ENCODE results near the gene ZNF618. TPM values are rescaled to one million over a fixed set of nuclear protein-coding genes. Genes with fewer than 3 reads are reported as not detected.

The ZNF618 gene
- polyA plus RNA-seq, 3 donors = 0.53 to 1.9 (median 0.78) TPM

DNA sequence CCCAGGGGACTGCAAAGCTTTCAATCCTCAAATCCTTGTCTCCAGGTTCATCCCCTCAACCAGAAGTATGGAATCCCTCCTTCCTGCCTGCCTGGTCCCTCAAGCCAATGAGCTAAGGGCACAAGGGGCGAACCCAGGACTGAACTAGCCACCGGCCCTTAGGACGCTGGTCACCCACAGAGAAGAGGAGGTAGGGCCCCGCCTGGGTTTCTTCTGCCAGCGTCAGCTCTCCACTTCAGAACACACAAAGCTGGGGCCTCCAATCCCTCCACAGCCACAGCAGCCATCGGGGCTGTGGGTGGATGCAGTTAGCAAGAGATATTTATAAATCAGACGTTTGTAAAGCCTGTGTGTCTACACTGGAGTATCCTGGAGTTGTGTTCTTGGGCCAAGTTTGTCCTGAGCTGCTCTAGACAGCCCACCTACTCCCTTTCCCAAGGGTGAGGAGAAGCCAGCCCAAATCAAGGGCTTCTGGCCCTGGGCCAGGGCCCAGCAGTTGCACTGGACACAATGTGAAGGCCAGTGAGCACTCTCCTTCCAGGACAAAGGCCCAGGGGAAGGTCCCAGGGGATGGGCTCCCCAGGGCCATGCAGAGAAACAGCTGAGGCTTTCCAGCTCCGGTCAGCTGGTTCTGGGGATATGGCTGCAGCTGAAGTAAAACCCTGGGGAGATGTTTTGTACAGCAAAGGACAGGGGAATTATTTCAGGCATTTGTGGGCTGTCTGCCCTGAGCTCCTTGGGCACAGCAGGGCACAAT lies 183.1 kb downstream of the ZNF618 start:
- H3K9ac ChIP-seq (ENCODE audit: insufficient read depth, low read length, poor library complexity, severe bottlenecking) = no peak overlapping the region
- no peaks in the 10 kb centered on the region for H4K20me1 ChIP-seq (ENCODE audit: insufficient read depth, low read length)
- Mint-ChIP-seq H3K27me3 (ENCODE audit: low read depth in 3 of 3) (peaks cover 3 to 10% (median 5%) of the 10 kb centered on the region in 3 donors), H3K4me3 (no peak overlapping the region), H3K9me3 (no peaks in the 10 kb centered on the region), H3K4me1 (peaks cover 3% of the 10 kb centered on the region), H3K27ac (no peak overlapping the region), H3K36me3 (no peaks in the 10 kb centered on the region)
- no peaks in the 10 kb centered on the region for H3K36me3 ChIP-seq (replicated peaks in 1 of 2; ENCODE audit: control insufficient read depth in 1 of 2, insufficient read depth in 2 of 2, low read length in 2 of 2)
- H3K4me1 ChIP-seq (ENCODE audit: control insufficient read depth in 1 of 2, insufficient read depth in 2 of 2, low read length in 2 of 2) = no peaks in the 10 kb centered on the region
- no peaks in the 10 kb centered on the region for H3K9me3 ChIP-seq (replicated peaks in 1 of 2; ENCODE audit: control insufficient read depth in 1 of 2, insufficient read depth in 1 of 2, low read length in 2 of 2)
- no peak overlapping the region for H2AFZ ChIP-seq (ENCODE audit: insufficient read depth, low read depth, low read length, poor library complexity, severe bottlenecking)
- no peaks in the 10 kb centered on the region for H3K79me2 ChIP-seq (ENCODE audit: insufficient read depth, low read length)
- intact Hi-C loops (cut with micrococcal nuclease) = no loop called here
- H3K4me3 ChIP-seq (replicated peaks in 1 of 3; ENCODE audit: low read depth in 2 of 3, low read length in 3 of 3) = no peak overlapping the region
- no peak for DNase-seq
- H3K4me2 ChIP-seq (replicated peaks; ENCODE audit: extremely low read depth, low read length, poor library complexity, severe bottlenecking) = no peak overlapping the region
- 100% methylated on average over 4 of the region's 8 CpGs for WGBS (ENCODE audit: insufficient coverage)
- no peak overlapping the region for H3K27ac ChIP-seq (ENCODE audit: low read depth in 1 of 2, low read length in 2 of 2)
- H3K27me3 ChIP-seq (ENCODE audit: control insufficient read depth in 2 of 2, insufficient read depth in 2 of 2, low read length in 2 of 2) = peaks cover 0 to 3% of the 10 kb centered on the region in 2 donors
- TF ChIP-seq, protein P1, sequence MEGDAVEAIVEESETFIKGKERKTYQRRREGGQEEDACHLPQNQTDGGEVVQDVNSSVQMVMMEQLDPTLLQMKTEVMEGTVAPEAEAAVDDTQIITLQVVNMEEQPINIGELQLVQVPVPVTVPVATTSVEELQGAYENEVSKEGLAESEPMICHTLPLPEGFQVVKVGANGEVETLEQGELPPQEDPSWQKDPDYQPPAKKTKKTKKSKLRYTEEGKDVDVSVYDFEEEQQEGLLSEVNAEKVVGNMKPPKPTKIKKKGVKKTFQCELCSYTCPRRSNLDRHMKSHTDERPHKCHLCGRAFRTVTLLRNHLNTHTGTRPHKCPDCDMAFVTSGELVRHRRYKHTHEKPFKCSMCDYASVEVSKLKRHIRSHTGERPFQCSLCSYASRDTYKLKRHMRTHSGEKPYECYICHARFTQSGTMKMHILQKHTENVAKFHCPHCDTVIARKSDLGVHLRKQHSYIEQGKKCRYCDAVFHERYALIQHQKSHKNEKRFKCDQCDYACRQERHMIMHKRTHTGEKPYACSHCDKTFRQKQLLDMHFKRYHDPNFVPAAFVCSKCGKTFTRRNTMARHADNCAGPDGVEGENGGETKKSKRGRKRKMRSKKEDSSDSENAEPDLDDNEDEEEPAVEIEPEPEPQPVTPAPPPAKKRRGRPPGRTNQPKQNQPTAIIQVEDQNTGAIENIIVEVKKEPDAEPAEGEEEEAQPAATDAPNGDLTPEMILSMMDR (IDR thresholded peaks at IDR 0.05) = no peak

DNA sequence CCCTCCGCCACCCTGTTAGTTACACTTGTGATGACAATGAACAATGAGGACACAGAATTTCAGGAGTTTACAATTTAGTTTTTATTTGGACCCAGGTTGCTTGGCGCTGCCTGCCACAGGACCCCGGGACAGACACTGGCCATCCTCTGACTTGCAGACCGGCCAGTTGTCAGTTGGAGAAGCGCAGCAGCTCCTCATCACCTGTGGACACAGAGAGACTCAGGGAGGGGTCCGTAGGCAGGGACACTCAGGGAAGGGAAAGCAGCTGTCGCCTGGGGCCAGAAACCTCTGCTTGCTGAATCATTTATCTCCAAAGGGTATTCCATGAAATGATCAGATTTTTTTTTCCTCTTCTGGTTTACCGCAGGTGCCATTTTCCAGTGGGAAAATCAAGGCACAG lies 184.0 kb downstream of the ZNF618 start:
- Mint-ChIP-seq H3K27me3 (ENCODE audit: low read depth in 3 of 3) (peaks cover 3 to 17% (median 5%) of the 10 kb centered on the region in 3 donors), H3K4me3 (no peak overlapping the region), H3K4me1 (peaks cover 3% of the 10 kb centered on the region), H3K9me3 (no peaks in the 10 kb centered on the region), H3K36me3 (no peaks in the 10 kb centered on the region), H3K27ac (no peak overlapping the region)
- H3K4me1 ChIP-seq (ENCODE audit: control insufficient read depth in 1 of 2, insufficient read depth in 2 of 2, low read length in 2 of 2) = no peaks in the 10 kb centered on the region
- H3K36me3 ChIP-seq (replicated peaks in 1 of 2; ENCODE audit: control insufficient read depth in 1 of 2, insufficient read depth in 2 of 2, low read length in 2 of 2) = no peaks in the 10 kb centered on the region
- no peak overlapping the region for H3K4me2 ChIP-seq (replicated peaks; ENCODE audit: extremely low read depth, low read length, poor library complexity, severe bottlenecking)
- WGBS (ENCODE audit: insufficient coverage) = 99% methylated on average over 7 of the region's 8 CpGs
- intact Hi-C loops (cut with micrococcal nuclease) = no loop called here
- no peak for DNase-seq
- no peak overlapping the region for H3K27ac ChIP-seq (ENCODE audit: low read depth in 1 of 2, low read length in 2 of 2)
- no peaks in the 10 kb centered on the region for H4K20me1 ChIP-seq (ENCODE audit: insufficient read depth, low read length)
- H3K79me2 ChIP-seq (ENCODE audit: insufficient read depth, low read length) = no peaks in the 10 kb centered on the region
- H3K27me3 ChIP-seq (ENCODE audit: control insufficient read depth in 2 of 2, insufficient read depth in 2 of 2, low read length in 2 of 2) = peaks cover 0 to 3% of the 10 kb centered on the region in 2 donors
- H3K9me3 ChIP-seq (replicated peaks in 1 of 2; ENCODE audit: control insufficient read depth in 1 of 2, insufficient read depth in 1 of 2, low read length in 2 of 2) = no peaks in the 10 kb centered on the region
- TF ChIP-seq, protein P1 (IDR thresholded peaks at IDR 0.05) = no peak
- H3K4me3 ChIP-seq (replicated peaks in 1 of 3; ENCODE audit: low read depth in 2 of 3, low read length in 3 of 3) = no peak overlapping the region
- no peak overlapping the region for H2AFZ ChIP-seq (ENCODE audit: insufficient read depth, low read depth, low read length, poor library complexity, severe bottlenecking)
- no peak overlapping the region for H3K9ac ChIP-seq (ENCODE audit: insufficient read depth, low read length, poor library complexity, severe bottlenecking)

Measured in CD14-positive monocyte (primary cell).